ENCODE results near the gene IL17F. TPM values are rescaled to one million over a fixed set of nuclear protein-coding genes. Genes with fewer than 3 reads are reported as not detected.

IL17F gene
- polyA plus RNA-seq, 6 donors from 2014 or later, result not detected

DNA sequence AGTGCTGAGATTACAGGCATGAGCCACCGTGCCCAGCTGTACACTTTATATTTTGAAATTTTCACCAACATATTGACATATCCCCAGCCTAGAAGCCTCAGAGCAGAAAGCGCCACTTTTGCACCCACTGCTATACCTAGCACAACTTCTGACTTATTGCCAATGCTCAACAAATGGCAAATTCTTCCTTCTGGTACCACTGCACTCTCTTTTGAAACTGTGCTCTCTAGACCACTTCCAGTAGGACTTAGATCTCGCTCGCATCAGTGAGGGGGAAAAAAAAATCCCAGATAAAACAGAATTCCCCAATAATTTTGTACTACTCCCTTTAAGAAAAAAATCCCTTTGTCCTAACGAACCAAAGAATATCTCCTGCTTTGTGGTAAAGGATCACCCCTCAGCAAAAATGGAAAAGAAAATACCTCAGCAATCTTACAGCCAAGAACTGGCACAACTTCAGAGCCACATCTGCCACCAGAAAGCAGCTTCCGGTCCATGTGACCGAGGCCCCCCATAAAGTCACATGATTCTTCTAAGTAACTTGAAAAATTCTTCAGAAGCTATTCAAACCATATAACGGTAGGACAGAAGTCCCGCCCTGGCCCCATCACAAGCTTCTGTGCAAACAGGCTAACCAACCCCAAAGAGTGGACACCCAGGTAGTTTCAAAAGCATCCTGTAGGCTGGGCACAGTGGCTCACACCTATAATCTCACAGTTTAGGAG is 18.5 kb upstream of the IL17F start:
- H3K36me3 Mint-ChIP-seq, result peaks cover 17 to 19% of the 10 kb centered on the region in 2 donors
- H3K4me3 Mint-ChIP-seq, result no peak overlapping the region
- peak overlapping the region in 2 of 6 donors; percentile 52 to 58 for H3K27ac Mint-ChIP-seq
- peaks cover 0 to 5% (median 4%) of the 10 kb centered on the region in 3 donors for H3K4me1 Mint-ChIP-seq
- DNase-seq (no peak), ATAC-seq (ENCODE audit: low read depth in 2 of 2) (no peak)
- H3K9me3 Mint-ChIP-seq, result no peaks in the 10 kb centered on the region
- H3K27me3 Mint-ChIP-seq, result no peaks in the 10 kb centered on the region

DNA sequence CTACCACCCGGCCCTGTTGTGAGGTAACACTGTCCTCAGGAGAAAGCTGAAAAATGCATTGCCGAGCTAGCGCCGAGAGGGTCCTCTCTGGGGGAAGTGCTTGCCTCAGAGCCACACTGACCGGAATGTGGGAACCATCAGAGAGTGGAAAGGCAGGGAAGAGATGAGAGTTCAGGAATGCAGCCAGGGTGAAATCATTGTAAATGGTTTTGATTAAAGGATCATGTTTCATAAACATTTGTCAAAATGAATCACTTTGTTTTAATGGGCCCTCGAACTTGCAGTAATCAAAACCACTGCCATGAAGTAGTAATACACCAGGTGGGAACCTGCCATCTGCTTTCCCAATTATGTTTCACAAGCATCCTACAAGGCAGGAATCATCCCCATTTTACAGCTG is 16.9 kb upstream of the IL17F start:
- ATAC-seq (ENCODE audit: low read depth in 2 of 2) (no peak), DNase-seq (no peak)
- Mint-ChIP-seq H3K4me1 (peaks cover 0 to 5% (median 4%) of the 10 kb centered on the region in 3 donors), H3K36me3 (peaks cover 4 to 6% of the 10 kb centered on the region in 2 donors), H3K27ac (no peak overlapping the region), H3K9me3 (no peaks in the 10 kb centered on the region), H3K27me3 (no peaks in the 10 kb centered on the region), H3K4me3 (no peak overlapping the region)

DNA sequence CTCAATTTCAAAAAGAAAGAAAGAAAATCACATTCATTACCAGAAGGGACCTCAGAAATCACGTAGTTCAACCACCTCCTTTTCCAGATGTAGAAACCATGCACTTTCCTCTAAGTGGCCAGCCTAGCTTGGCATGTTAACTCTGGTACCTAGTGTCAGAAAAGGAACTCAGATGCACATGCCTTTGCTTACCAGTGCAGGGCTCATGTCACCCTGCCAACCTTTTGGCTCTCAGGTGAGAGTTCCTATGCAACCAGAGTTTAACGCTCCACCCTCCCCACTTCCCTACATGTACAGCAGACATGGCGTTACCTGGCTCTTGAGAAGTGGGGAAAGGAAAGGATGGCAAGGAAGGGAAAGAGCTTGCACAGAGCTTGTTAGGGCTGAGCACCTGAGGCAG is 16.3 kb upstream of the IL17F start:
- ATAC-seq (ENCODE audit: low read depth in 2 of 2), result no peak
- Mint-ChIP-seq H3K27ac (peak overlapping the region in 1 of 6 donors; percentile 22), H3K36me3 (peaks cover 0 to 6% of the 10 kb centered on the region in 2 donors), H3K27me3 (no peaks in the 10 kb centered on the region), H3K9me3 (no peaks in the 10 kb centered on the region), H3K4me1 (peaks cover 0 to 5% (median 4%) of the 10 kb centered on the region in 3 donors), H3K4me3 (no peak overlapping the region)
- DNase-seq, result no peak

DNA sequence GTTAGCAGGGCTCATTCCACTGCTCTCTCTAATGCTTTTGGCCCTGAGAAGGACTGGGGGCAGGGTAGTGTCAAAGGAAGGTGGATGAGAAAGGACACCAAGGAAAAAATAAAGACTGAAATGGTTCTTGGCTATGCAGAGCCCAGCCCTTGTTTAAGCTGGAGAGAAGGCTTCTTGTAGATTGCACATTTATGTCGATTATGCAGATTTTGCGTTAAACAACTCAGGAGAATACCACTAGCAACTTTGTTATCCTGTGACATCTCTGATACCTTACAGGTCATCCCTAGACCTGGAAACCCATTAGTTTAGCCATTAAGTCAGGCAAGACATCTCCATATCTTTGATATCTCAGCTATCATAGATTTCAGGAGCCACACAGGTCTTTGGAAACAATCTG is 11.1 kb upstream of the IL17F start:
- Mint-ChIP-seq H3K27ac (no peak overlapping the region), H3K27me3 (peaks cover 9 to 20% (median 19%) of the 10 kb centered on the region in 3 donors), H3K36me3 (no peaks in the 10 kb centered on the region), H3K4me1 (no peaks in the 10 kb centered on the region), H3K4me3 (no peak overlapping the region), H3K9me3 (no peaks in the 10 kb centered on the region)
- DNase-seq (no peak), ATAC-seq (ENCODE audit: low read depth in 2 of 2) (no peak)

DNA sequence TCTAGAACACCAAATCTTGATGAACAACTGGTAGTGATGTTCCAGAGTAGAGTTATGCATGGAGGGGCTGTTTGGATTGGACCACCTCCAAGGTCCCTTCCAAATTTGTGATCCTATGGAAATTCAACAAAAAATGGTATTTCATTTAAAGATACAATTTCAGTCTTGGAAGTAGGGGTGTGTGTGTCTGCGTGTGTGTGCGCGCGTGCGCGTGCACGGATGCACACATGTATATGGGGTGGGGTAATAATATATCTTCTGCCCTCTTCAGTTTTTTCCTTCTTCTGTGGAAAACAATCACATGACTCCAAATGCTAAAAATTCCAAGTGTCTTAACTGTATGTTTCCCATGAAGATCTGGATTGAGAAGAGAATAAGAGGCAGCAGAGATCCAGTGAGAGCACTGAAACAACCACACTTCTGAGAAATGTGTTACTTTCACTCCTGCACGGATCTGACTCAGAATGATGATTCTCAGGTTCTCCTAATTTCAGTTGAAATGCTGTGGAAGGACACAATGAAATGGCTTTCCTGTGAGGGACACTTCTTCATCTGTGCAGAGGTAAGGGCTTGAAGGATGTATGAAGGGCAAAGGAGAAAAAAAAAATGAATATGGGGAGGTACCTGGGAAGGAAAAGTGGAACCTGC is 10.6 kb upstream of the IL17F start:
- Mint-ChIP-seq H3K27me3 (peaks cover 13 to 20% (median 19%) of the 10 kb centered on the region in 3 donors), H3K27ac (no peak overlapping the region), H3K4me1 (no peaks in the 10 kb centered on the region), H3K36me3 (no peaks in the 10 kb centered on the region), H3K4me3 (no peak overlapping the region), H3K9me3 (no peaks in the 10 kb centered on the region)
- ATAC-seq (ENCODE audit: low read depth in 2 of 2) (no peak), DNase-seq (no peak)

DNA sequence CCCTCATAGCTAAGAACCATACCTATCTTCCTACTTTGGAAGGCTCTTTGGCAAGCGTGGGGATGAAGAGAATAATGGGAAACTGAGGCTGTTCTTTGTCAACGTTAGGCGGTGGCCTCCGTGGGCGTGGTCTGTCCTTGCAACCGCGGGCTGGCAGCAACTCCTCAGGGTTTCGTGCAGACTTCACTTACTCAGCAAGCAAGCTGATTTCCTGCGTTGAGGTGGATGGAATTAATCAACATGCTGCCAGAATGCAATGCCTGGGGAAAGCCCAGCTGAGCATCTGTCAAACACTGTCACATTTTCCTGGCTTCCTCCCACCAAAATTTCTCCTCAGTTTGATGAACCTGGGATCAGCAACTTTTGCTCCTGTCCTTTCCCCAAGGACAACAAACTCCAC is 9.2 kb upstream of the IL17F start:
- ATAC-seq (ENCODE audit: low read depth in 2 of 2), result no peak
- no peak for DNase-seq
- Mint-ChIP-seq H3K9me3 (no peaks in the 10 kb centered on the region), H3K27ac (no peak overlapping the region), H3K36me3 (no peaks in the 10 kb centered on the region), H3K4me1 (no peaks in the 10 kb centered on the region), H3K4me3 (no peak overlapping the region), H3K27me3 (peaks cover 20 to 28% (median 24%) of the 10 kb centered on the region in 3 donors)

DNA sequence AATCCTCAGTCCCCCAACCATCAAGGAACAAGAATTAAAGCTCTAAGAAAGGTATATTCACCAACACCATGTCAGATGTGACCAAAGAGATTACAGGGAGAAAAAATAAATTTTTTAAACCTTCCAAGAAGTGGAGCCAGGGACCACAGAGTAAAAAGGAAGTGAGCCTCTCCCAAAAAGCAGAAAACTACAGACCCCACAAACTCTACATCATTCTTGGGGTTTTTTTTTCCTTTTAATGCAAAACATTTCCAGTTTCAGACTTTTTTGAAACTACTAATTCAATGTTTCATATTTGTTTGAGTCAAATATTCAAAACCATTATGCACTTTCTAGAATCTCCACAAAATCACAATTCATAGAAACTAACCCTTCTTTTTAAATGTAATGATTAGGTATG is 6.8 kb upstream of the IL17F start:
- no peaks in the 10 kb centered on the region for H3K36me3 Mint-ChIP-seq
- H3K27me3 Mint-ChIP-seq, result peaks cover 20 to 32% (median 32%) of the 10 kb centered on the region in 3 donors
- no peak for DNase-seq
- H3K9me3 Mint-ChIP-seq, result no peaks in the 10 kb centered on the region
- no peak for ATAC-seq (ENCODE audit: low read depth in 2 of 2)
- no peaks in the 10 kb centered on the region for H3K4me1 Mint-ChIP-seq
- H3K27ac Mint-ChIP-seq, result no peak overlapping the region
- no peak overlapping the region for H3K4me3 Mint-ChIP-seq

DNA sequence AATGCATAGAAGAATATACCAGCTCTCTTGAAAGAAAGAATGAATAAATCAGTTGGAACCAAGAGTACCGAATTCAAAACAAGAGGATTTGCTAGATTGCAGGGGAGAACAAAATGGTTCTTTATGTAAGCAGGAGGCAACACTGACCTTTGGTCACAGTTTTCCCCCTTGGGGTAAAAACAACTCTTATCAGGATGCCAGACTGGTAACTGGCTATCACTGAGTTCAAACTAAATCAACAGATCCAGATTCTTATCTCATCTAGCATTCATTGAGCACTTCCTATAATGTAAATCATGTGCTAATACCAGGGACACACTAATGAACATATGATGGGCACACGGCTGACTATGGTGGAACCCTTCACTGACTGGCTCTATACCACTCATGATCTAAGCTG is 4.8 kb upstream of the IL17F start:
- no peaks in the 10 kb centered on the region for H3K36me3 Mint-ChIP-seq
- no peak overlapping the region for H3K27ac Mint-ChIP-seq
- DNase-seq (no peak), ATAC-seq (ENCODE audit: low read depth in 2 of 2) (no peak)
- no peaks in the 10 kb centered on the region for H3K4me1 Mint-ChIP-seq
- H3K27me3 Mint-ChIP-seq, result peaks cover 18 to 22% (median 20%) of the 10 kb centered on the region in 3 donors
- no peak overlapping the region for H3K4me3 Mint-ChIP-seq
- H3K9me3 Mint-ChIP-seq, result no peaks in the 10 kb centered on the region

DNA sequence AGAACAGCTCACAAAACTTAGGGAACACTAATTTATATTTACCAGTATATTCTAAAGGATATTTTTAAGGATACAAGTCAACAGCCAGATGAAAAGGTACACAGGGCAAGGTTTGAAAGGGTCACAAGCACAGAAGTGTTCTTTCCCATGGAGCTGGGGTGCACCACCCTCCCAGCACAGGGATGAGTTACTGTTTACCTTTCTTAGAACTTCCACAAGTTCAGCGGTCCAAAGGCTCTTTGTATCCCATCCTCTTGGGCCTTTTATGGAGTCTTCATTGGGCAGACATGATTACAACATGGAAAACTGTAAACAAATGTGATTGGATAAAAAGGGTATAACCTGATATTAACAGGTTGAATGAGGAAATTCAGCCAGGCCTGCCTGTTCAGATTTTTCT is 1.1 kb upstream of the IL17F start:
- H3K4me1 Mint-ChIP-seq, result no peaks in the 10 kb centered on the region
- no peak overlapping the region for H3K4me3 Mint-ChIP-seq
- H3K27ac Mint-ChIP-seq, result peak overlapping the region in 2 of 6 donors; percentile 21 to 69
- peaks cover 11 to 14% (median 12%) of the 10 kb centered on the region in 3 donors for H3K27me3 Mint-ChIP-seq
- no peaks in the 10 kb centered on the region for H3K36me3 Mint-ChIP-seq
- H3K9me3 Mint-ChIP-seq, result no peaks in the 10 kb centered on the region
- no peak for DNase-seq
- no peak for ATAC-seq (ENCODE audit: low read depth in 2 of 2)

DNA sequence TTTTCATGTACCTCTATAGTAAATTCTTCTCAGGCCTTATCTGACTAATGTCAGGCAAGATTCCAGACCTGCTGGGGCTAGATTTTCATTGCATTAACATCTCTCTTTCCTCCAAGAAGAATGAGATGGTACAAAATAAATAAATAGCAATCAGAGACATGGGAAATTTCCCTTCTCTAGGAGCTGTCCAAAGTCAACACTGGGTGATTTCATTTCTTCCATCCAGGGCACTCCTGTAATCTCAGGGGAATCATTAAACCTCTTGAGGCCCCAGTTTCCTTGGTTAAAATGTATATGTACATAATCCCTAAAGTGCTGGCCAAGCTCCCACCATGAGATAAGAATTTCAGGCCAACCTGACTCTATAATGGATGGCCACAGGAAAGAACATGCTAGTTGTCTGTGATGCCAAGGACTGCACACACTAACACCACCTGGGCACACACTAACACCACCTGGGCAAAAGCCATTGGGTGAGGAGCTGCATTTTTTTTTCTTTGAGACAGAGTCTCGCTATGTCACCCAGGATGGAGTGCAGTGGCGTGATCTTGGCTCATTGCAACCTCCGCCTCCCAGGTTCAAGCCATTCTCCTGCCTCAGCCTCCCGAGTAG is 912 bp downstream of the IL17F start:
- Mint-ChIP-seq H3K36me3 (no peaks in the 10 kb centered on the region), H3K9me3 (no peaks in the 10 kb centered on the region), H3K4me3 (no peak overlapping the region), H3K27ac (no peak overlapping the region), H3K4me1 (no peaks in the 10 kb centered on the region), H3K27me3 (peaks cover under 1 to 7% (median 5%) of the 10 kb centered on the region in 3 donors)
- no peak for DNase-seq
- ATAC-seq (ENCODE audit: low read depth in 2 of 2), result no peak

DNA sequence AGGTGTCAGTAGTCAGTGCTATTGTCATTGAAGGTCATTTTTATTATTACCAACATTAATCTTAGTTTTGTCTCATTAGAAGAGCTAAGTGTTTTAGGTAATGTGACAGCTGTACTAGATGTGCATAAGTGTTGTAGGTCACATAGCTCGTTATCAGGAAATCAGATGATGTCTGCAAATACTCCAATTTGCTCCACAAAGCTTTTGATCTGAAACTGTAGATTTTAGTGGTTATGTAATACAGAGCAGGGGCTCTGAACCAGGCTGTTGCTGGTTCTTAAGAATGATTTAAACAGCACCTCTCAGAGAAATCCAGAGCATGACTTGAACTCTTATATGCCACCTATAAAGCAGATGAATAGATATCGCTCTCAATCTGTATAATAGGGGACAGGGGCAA is 2.5 kb downstream of the IL17F start:
- no peak for ATAC-seq (ENCODE audit: low read depth in 2 of 2)
- Mint-ChIP-seq H3K27me3 (peaks cover 0 to 14% (median 7%) of the 10 kb centered on the region in 3 donors), H3K4me3 (no peak overlapping the region), H3K27ac (no peak overlapping the region), H3K9me3 (no peaks in the 10 kb centered on the region), H3K36me3 (no peaks in the 10 kb centered on the region), H3K4me1 (no peaks in the 10 kb centered on the region)
- no peak for DNase-seq

DNA sequence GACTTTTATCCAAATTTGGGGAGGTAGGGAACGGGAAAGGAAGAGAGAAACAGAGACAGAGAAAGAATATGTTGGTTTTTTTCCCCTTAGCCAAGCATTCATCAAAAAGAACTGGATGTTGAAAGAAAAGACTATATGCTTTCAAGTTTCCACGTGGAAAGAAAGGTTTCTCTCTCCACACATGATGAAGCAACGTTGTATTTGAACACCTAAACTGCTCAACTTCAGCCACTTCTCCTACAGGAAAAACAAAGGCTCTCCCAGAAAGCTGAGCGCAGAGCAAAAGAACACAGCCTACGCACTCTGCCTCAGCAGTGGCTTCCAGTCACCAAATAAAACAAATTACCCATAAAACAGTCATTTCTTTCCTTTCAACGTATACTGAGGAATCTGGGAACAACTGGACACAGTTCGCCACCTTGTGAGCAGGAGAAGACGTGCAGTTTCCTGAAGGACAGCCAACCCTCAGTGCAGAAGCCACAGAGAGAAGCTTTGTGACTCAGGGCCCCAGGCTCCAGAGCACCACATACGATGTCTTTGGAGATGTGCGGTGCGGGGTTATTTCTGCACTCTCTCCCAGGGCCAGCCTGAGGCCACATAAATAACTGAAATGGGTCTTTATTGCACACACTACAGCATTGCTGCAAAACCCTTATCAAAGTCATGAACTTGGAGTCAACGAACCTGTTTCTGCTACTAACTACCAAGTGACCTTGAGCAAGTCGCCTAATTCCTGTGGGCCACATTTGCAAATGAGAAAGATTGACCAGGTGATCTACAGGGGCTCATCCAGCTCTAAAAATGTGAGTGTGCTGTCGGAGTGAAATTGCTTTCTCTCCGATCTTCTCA is 10.1 kb downstream of the IL17F start:
- Mint-ChIP-seq H3K27ac (no peak overlapping the region), H3K27me3 (peaks cover 5 to 34% (median 7%) of the 10 kb centered on the region in 3 donors), H3K4me1 (no peaks in the 10 kb centered on the region), H3K9me3 (no peaks in the 10 kb centered on the region), H3K4me3 (no peak overlapping the region), H3K36me3 (no peaks in the 10 kb centered on the region)
- no peak for DNase-seq
- ATAC-seq (ENCODE audit: low read depth in 2 of 2), result no peak

DNA sequence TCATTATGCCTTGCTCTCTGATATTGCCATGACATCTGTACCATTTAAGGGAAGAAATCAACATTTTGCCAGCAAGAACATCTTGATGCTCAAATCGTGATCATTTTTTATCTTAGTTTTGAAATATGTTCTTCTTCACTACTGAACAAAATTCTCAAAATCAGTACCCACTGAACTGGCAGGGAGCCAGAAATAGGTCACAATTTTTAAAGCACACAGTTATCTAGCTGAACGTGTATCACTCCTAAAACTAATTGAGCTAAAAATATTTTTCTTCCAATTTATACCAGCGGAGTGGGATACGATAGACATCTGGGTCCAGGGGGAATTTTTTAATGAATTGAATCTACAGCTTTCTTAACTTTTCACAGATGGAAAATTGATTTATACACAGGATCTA is 11.3 kb downstream of the IL17F start:
- no peaks in the 10 kb centered on the region for H3K36me3 Mint-ChIP-seq
- peaks cover 3 to 29% (median 5%) of the 10 kb centered on the region in 3 donors for H3K27me3 Mint-ChIP-seq
- no peak for ATAC-seq (ENCODE audit: low read depth in 2 of 2)
- DNase-seq, result no peak
- H3K9me3 Mint-ChIP-seq, result peaks cover 0 to 2% (median 0%) of the 10 kb centered on the region in 7 donors
- no peaks in the 10 kb centered on the region for H3K4me1 Mint-ChIP-seq
- no peak overlapping the region for H3K4me3 Mint-ChIP-seq
- no peak overlapping the region for H3K27ac Mint-ChIP-seq

Data from naive B cell (primary cell).